Fibroblast of lung (primary cell): ENCODE results near the gene EXOC8. TPM values are rescaled to one million over a fixed set of nuclear protein-coding genes. Genes with fewer than 3 reads are reported as not detected.

Experiments used
- DNase-seq, 2 donors: peaks; one replicate each; pipeline versions ENCODE4 v3.0.0 to v3.0.0-alpha.2; 2010; ENCODE audit warnings: low read depth in 2 of 2
- H2AFZ ChIP-seq: 2 replicates; pipeline ENCODE4 v1.5.1; 2012; ENCODE audit warnings: low read length, control low read depth, inconsistent platforms
- H3K27ac ChIP-seq: 2 replicates; pipeline ENCODE4 v1.5.1; 2011; ENCODE audit warnings: low read length, control low read depth; ENCODE audit not compliant: insufficient read depth
- H3K27me3 ChIP-seq: 2 replicates; pipeline ENCODE4 v1.5.1; 2011; ENCODE audit warnings: mild to moderate bottlenecking, low read length; ENCODE audit not compliant: control insufficient read depth, insufficient read depth
- H3K36me3 ChIP-seq: 2 replicates; pipeline ENCODE4 v1.5.1; 2011; ENCODE audit warnings: low read length; ENCODE audit not compliant: control insufficient read depth, insufficient read depth
- H3K4me1 ChIP-seq: 2 replicates; pipeline ENCODE4 v1.5.1; 2011; ENCODE audit warnings: low read length; ENCODE audit not compliant: control insufficient read depth, insufficient read depth; ENCODE audit errors: extremely low read depth
- H3K4me2 ChIP-seq: 2 replicates; pipeline ENCODE4 v1.5.1; 2011; ENCODE audit warnings: low read length, control low read depth; ENCODE audit not compliant: insufficient read depth; ENCODE audit errors: extremely low read depth
- H3K4me3 ChIP-seq, 4 experiments: fragments of 200-600 bp in 1 of 4; sonication (generic) in 1 of 4; replicated peaks in 1 of 4; 2 replicates each; pipeline ENCODE4 v1.5.1; 2011 to 2016; ENCODE audit warnings: low read length in 4 of 4, low read depth in 3 of 4, mild to moderate bottlenecking in 3 of 4, control low read depth in 2 of 4, inconsistent platforms in 1 of 4, mixed read lengths in 1 of 4; ENCODE audit not compliant: insufficient read depth in 1 of 4; ENCODE audit errors: control extremely low read depth in 1 of 4
- H3K79me2 ChIP-seq: 2 replicates; pipeline ENCODE4 v1.5.1; 2012; ENCODE audit warnings: mild to moderate bottlenecking, low read length, inconsistent platforms; ENCODE audit not compliant: control insufficient read depth, insufficient read depth
- H3K9ac ChIP-seq: 2 replicates; pipeline ENCODE4 v1.5.1; 2011; ENCODE audit warnings: mild to moderate bottlenecking, low read length, control low read depth; ENCODE audit not compliant: insufficient read depth
- H3K9me3 ChIP-seq: 2 replicates; pipeline ENCODE4 v1.5.1; 2012; ENCODE audit warnings: low read depth, low read length; ENCODE audit not compliant: control insufficient read depth, insufficient read depth
- H4K20me1 ChIP-seq: 2 replicates; pipeline ENCODE4 v1.5.1; 2011; ENCODE audit warnings: low read length; ENCODE audit not compliant: control insufficient read depth, insufficient read depth; ENCODE audit errors: extremely low read depth
- EZH2 ChIP-seq: IDR thresholded peaks from 2 replicates; pipeline ENCODE4 v1.5.1; 2012; ENCODE audit warnings: low read length, control low read depth, mild to moderate bottlenecking; ENCODE audit errors: missing control alignments
- polyA plus RNA-seq, 2 donors: library from polyadenylated mRNA; depleted of rRNA in 1 of 2; stranded (reverse) in 1 of 2; unstranded in 1 of 2; fragments of >200 nt; gene quantifications; 2 replicates each; pipeline ENCODE4 v1.2.1, GENCODE V29; 2011 to 2012; ENCODE audit warnings: missing spikeins in 1 of 2
- total RNA-seq: library from RNA; depleted of rRNA; stranded (reverse); fragments of >200 nt; gene quantifications from 2 replicates; pipeline ENCODE4 v1.2.1, GENCODE V29; 2014
- TF ChIP-seq, protein P1 (sequence below), 2 donors: IDR thresholded peaks in 1 of 2; conservative IDR thresholded peaks in 1 of 2; 1 replicate in 1 of 2; 2 replicates in 1 of 2; pipeline ENCODE4 v1.5.1; 2011 to 2012; ENCODE audit warnings: low read length in 2 of 2, control low read depth in 1 of 2, inconsistent platforms in 1 of 2, low read depth in 1 of 2, mild to moderate bottlenecking in 1 of 2

Gene EXOC8
- total and polyA plus RNA-seq, 2 donors (not counting 1 experiment from before 2014, with no cell fraction given), result 5.8 to 17.0 TPM

DNA sequence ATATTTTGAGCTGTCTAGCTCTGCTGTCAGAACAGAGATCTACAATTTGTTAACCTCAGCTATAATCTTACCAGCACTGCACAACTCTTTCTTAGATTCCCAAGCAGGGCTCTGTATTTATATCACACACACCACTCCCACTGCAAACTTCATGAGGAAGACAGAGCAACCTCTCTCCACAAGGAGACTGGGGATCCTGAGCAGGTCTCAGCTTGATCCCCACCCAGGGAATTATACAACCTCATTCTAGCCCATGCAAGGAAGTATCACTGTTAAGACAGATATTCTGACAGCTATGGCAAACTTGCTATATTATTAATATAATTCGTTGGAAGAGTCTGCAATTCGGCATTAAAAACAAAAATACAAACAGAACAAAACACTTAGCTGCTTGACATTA, 44.1 kb upstream of the EXOC8 start:
- DNase-seq, result no peak
- no peak overlapping the region for H3K9ac ChIP-seq
- H3K4me2 ChIP-seq, result no peak overlapping the region
- H3K36me3 ChIP-seq, result no peaks in the 10 kb centered on the region
- no peak overlapping the region for H2AFZ ChIP-seq
- H3K79me2 ChIP-seq, result peaks cover 38% of the 10 kb centered on the region
- TF ChIP-seq, protein P1, sequence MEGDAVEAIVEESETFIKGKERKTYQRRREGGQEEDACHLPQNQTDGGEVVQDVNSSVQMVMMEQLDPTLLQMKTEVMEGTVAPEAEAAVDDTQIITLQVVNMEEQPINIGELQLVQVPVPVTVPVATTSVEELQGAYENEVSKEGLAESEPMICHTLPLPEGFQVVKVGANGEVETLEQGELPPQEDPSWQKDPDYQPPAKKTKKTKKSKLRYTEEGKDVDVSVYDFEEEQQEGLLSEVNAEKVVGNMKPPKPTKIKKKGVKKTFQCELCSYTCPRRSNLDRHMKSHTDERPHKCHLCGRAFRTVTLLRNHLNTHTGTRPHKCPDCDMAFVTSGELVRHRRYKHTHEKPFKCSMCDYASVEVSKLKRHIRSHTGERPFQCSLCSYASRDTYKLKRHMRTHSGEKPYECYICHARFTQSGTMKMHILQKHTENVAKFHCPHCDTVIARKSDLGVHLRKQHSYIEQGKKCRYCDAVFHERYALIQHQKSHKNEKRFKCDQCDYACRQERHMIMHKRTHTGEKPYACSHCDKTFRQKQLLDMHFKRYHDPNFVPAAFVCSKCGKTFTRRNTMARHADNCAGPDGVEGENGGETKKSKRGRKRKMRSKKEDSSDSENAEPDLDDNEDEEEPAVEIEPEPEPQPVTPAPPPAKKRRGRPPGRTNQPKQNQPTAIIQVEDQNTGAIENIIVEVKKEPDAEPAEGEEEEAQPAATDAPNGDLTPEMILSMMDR (conservative IDR thresholded peaks at IDR 0.05 in 1 of 2, IDR thresholded peaks at IDR 0.05 in 1 of 2; ENCODE audit: low read depth in 1 of 2, low read length in 2 of 2), result no peak
- no peak for TF ChIP-seq EZH2
- no peaks in the 10 kb centered on the region for H4K20me1 ChIP-seq
- no peak overlapping the region for H3K4me3 ChIP-seq
- no peaks in the 10 kb centered on the region for H3K4me1 ChIP-seq
- no peak overlapping the region for H3K27ac ChIP-seq
- no peaks in the 10 kb centered on the region for H3K9me3 ChIP-seq
- no peaks in the 10 kb centered on the region for H3K27me3 ChIP-seq

GRCh38 chr1:231376875-231377549, 39.4 kb upstream of the EXOC8 start:
- Histone ChIP-seq H2AFZ (no peak overlapping the region), H3K9me3 (no peaks in the 10 kb centered on the region), H3K4me3 (no peak overlapping the region), H4K20me1 (no peaks in the 10 kb centered on the region), H3K4me2 (no peak overlapping the region), H3K27me3 (no peaks in the 10 kb centered on the region), H3K79me2 (peaks cover 22% of the 10 kb centered on the region), H3K4me1 (no peaks in the 10 kb centered on the region), H3K9ac (no peak overlapping the region), H3K36me3 (no peaks in the 10 kb centered on the region), H3K27ac (no peak overlapping the region)
- DNase-seq, result no peak
- TF ChIP-seq EZH2, result no peak
- TF ChIP-seq, protein P1 (conservative IDR thresholded peaks at IDR 0.05 in 1 of 2, IDR thresholded peaks at IDR 0.05 in 1 of 2; ENCODE audit: low read depth in 1 of 2, low read length in 2 of 2), result no peak

DNA sequence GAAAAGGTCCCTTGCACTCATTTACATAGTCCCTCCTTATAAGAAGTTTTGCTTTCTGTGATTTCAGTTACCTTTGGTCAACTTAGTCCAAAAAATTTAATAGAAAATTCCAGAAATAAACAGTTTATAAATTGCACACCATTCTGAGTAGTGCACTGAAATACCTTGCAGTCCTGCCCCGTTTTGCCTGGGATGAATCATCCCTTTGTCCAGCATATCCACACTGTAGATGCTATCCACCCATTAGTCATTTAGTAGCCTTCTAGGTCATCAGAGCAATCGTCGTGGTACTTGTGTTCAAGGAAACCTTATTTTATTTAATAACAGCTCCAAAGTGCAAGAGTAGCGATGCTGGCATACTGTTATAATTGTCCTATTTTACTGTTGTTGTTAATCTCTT, 38.4 kb upstream of the EXOC8 start:
- no peaks in the 10 kb centered on the region for H3K4me1 ChIP-seq

More for the DNA sequence above, 38.4 kb upstream of the EXOC8 start:
- Histone ChIP-seq H3K27me3 (no peaks in the 10 kb centered on the region), H2AFZ (no peak overlapping the region), H4K20me1 (no peaks in the 10 kb centered on the region), H3K9me3 (no peaks in the 10 kb centered on the region), H3K27ac (no peak overlapping the region), H3K79me2 (peaks cover 18% of the 10 kb centered on the region), H3K36me3 (no peaks in the 10 kb centered on the region), H3K4me2 (no peak overlapping the region), H3K9ac (no peak overlapping the region), H3K4me3 (no peak overlapping the region)
- TF ChIP-seq, protein P1 (conservative IDR thresholded peaks at IDR 0.05 in 1 of 2, IDR thresholded peaks at IDR 0.05 in 1 of 2; ENCODE audit: low read depth in 1 of 2, low read length in 2 of 2), result no peak
- TF ChIP-seq EZH2, result no peak
- DNase-seq, result no peak
